Uterus (tissue), 2 donors: ENCODE measurements around the gene SLC13A1.

Experiments
- CTCF ChIP-seq, 4 experiments: fragments of 200-600 bp in 2 of 4; fragments of 450-650 bp in 2 of 4; sonication (generic) in 2 of 4; IDR thresholded peaks; one replicate each; pipeline ENCODE4 v1.5.1; 2016 to 2019; ENCODE audit warnings: antibody characterized with exemption in 4 of 4, mild to moderate bottlenecking in 2 of 4, moderate library complexity in 1 of 4
- POLR2A ChIP-seq, 2 donors: fragments of 450-650 bp; IDR thresholded peaks; one replicate each; pipeline ENCODE4 v1.6.1; 2016; ENCODE audit warnings: antibody characterized with exemption in 2 of 2, mild to moderate bottlenecking in 1 of 2, moderate library complexity in 1 of 2

- TF ChIP-seq POLR2A (IDR thresholded peaks at IDR 0.05): no peak
- TF ChIP-seq CTCF (IDR thresholded peaks at IDR 0.05): no peak
Measured at GRCh38 chr7:123244768-123245167, 45.0 kb upstream of the SLC13A1 start.
